OCI-LY7 (cell line): ENCODE measurements around the gene REN.

ENCODE experiments used
- EZH2phosphoT487 ChIP-seq: fragments of 200-600 bp; sonication (generic); IDR thresholded peaks from 2 replicates; pipeline ENCODE4 v1.6.1; 2018; ENCODE audit warnings: low read depth, borderline replicate concordance, mild to moderate bottlenecking, mixed run types, antibody characterized with exemption, low read length, moderate library complexity, mixed read lengths
- TF ChIP-seq, protein P1 (sequence below): fragments of 200-600 bp; sonication (generic); conservative IDR thresholded peaks from 2 replicates; pipeline ENCODE4 v1.5.1; 2014; ENCODE audit warnings: mild to moderate bottlenecking, antibody characterized with exemption, low read length, moderate library complexity, mixed read lengths

GRCh38 chr1:204154568-204155255, 11.4 kb downstream of the REN start:
- TF ChIP-seq, protein P1, sequence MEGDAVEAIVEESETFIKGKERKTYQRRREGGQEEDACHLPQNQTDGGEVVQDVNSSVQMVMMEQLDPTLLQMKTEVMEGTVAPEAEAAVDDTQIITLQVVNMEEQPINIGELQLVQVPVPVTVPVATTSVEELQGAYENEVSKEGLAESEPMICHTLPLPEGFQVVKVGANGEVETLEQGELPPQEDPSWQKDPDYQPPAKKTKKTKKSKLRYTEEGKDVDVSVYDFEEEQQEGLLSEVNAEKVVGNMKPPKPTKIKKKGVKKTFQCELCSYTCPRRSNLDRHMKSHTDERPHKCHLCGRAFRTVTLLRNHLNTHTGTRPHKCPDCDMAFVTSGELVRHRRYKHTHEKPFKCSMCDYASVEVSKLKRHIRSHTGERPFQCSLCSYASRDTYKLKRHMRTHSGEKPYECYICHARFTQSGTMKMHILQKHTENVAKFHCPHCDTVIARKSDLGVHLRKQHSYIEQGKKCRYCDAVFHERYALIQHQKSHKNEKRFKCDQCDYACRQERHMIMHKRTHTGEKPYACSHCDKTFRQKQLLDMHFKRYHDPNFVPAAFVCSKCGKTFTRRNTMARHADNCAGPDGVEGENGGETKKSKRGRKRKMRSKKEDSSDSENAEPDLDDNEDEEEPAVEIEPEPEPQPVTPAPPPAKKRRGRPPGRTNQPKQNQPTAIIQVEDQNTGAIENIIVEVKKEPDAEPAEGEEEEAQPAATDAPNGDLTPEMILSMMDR: no peak
- TF ChIP-seq EZH2phosphoT487: no peak
